GM18508 (cell line): ENCODE data around the gene NOSTRIN.
A peak's percentile ranks its signal among the peaks of the same experiment; 100 is the strongest.
"Not testable (repeated sequence)": the region's sequence is repeated elsewhere in the genome, so short reads cannot be mapped to it uniquely, and the experiment has no call there.

ENCODE experiments used
- ATAC-seq: cut with Tn5 transposase; IDR thresholded peaks from one replicate; pipeline ENCODE4 v1.9.1; 2021; ENCODE audit warnings: moderate number of reproducible peaks; ENCODE audit not compliant: insufficient read depth, unreplicated experiment

The NOSTRIN gene

DNA sequence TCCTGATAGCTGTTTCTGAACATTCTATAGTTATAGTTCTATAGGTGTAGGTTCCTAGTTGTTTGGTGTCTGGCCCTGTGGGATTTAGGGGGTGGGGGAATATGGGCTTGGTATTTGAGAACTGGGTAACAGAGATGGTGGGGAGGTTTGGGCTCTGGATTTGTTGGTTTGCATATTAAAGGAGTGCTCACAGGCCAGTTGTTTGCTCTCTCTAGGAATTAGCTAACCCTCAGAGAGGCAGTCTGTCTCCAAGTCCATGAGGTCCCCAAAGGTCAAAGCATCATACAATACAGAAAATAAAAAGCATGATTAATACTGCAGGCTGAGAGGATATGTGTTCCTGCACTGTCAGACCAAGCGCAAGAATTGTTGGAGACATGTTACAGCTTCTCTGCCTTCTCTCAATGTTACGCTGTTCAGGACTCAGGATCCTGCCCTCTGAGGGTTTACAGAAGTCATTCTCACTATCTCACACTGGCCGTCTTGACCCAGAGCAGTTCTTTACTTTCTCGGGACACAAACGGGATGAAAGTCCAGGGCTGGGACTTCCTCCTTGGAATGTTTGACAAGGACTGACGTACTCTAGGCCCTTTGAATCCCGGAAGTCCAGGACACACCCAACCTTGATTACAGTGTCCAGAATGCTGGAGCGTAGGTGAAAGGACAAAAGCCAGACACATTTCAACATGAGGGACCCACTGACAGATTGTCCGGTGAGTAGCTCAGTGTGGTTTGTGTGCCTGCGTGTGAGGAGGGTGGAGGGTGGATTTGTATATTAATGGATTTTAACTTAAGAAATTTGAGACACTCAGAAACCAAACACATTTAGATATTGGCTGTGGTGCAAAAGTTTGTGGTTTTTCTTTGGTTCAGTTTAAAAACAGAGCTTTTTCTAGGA lies at the start of gene NOSTRIN:
TSS of gene NOSTRIN (plus strand) at position 677 of the 898 bp plus-strand sequence. CDS start at position 687, 10 bp downstream.
- ATAC-seq: no peak

DNA sequence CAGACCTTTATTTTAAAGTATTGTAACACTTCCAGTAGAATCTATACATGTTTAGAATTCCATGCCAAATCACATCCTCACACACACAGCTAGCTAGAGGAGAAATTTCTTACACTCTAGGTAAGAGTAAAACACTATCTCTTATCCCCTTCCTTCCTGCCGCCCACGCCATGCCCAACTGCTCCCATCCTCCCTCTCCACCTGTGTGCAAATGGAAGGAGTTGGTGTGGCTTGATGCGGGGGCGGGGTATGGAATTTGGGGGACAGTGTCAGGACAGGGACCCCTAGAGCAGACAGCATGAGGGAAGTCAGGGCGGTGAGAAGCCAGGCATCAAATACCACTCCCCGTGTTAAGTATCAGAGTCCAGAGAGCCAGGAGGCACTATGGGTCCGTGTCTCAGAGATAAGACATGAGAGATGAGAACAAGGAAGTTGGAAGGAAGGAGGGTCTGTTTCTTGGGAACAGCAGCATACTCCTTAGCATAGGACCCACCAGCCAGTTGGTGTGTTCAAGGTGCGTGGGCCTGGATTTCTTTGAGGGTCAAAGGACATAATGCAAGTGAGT lies 48.6 kb upstream of the NOSTRIN start:
- no peak for ATAC-seq

DNA sequence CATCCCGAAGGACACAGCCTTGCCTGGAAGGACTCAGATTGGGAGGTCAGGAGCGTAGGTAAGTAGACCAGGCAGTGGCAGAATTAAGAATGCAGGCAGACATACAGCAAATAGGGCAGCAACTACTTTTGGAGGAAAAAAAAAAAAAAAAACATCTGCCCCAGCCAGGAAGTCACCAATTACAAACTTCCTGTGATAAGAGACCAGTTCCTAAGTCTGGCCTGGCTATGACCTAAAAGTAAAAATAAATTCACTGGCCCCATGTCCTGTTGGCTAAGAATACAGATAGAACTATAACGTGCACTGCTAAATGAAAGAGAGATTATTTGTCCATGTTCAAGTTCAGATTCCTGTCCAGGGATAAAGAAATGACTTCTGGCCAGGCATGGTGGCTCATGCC lies 45.2 kb upstream of the NOSTRIN start:
- no peak for ATAC-seq

GRCh38 chr2:168758970-168759820 lies 43.2 kb upstream of the NOSTRIN start:
- peak; percentile 78 for ATAC-seq

DNA sequence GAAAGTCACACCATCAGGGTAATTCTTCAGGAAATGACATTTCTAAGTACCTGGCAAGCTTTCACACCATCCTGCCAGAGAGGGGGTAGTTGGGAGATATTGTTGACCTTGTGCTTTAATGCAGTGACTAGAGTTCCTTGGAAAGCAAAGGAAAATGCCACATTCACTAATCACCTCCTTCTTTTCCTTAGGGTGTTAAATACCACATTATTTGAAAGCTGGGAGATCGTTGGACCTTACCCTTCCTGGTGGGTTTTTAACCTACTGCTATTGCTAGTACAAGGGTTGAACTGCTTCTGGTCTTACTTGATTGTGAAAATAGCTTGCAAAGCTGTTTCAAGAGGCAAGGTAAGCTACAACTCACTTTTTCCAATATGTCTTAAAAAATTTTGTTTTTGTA lies 37.0 kb upstream of the NOSTRIN start:
- ATAC-seq: no peak

DNA sequence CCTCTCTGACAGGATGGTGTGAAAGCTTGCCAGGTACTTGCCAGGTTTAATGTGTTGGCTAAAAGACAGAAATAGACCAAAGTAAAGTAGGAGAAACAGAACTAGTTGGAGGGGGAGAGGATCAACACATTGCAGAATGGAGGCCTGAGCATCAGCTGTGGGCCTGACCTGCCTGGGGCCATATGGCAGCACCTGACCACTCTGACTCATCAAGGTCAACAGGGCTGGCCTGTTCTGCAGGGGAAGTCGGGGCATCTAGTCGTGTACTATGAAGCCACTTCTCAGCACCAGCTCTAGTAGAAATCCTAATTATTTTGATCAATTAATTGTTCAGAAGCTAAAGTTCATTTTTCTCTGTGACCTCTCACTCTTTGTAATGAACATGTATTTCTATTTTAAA lies 35.8 kb upstream of the NOSTRIN start:
- ATAC-seq: no peak

DNA sequence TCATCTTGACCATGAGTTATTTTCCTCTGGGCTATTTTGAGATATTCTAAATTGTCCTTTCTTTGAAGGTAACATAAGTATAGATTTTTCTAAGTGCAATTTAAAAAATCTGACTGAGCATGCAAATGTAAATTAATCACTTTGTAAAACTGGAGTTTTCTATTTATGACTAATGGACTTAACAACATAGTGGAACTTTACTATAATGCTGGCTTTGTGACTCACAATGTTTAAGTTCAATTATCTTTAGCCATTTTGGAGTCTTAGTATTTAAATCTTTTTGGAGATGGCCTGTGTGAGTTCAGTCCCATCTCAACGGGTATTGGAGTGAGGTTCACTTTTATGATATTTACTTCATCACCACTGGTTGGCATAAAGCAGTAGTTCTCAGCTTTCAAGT lies 35.2 kb upstream of the NOSTRIN start:
- no peak for ATAC-seq

- ATAC-seq: not testable (repeated sequence)
Observed at GRCh38 chr2:168768357-168768756, 34.1 kb upstream of the NOSTRIN start.

DNA sequence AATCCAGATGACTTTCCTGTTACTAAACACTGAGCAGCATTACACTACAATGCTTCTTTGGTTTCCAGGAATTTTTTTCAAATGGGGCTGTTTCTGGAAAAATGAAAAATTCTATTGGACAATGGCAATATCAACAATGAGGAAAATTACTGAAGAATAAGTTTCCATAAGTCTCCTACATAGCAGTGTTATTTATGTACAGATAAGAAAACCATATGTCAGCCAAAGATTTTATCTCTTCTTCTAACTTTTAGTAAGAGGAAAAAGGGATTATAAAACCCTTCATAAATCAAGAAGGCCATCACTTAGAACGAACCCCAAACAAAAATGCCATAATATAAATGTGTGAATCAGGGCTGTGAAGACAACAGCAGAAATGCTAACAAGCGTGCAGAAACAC lies 31.6 kb upstream of the NOSTRIN start:
- ATAC-seq: no peak

- no peak for ATAC-seq
Observed at GRCh38 chr2:168772704-168773103, 29.7 kb upstream of the NOSTRIN start.

DNA sequence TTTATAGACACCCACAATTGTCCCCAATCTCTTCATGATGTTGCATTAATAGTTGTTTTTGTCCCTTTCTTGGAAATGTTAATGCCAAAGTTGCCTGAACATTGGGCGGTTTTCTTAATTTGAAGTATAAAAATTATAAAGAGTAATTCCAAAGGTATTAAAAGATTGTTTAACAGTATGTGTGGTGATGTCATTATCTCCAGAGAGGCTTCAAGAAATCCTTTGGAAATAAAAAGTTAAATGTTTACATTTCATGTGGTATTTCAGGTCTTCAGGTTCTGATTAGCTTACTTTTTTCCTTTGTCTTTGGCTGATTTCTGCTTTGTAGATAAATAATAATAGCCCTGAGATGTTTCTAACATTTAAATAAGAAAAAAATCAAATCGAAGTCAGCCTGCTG lies 29.3 kb upstream of the NOSTRIN start:
- no peak for ATAC-seq

GRCh38 chr2:168773719-168774521 lies 28.5 kb upstream of the NOSTRIN start:
- no peak for ATAC-seq

- no peak for ATAC-seq
Observed at GRCh38 chr2:168775837-168776236, 26.6 kb upstream of the NOSTRIN start.

- ATAC-seq: no peak
Observed at GRCh38 chr2:168780669-168781071, 21.8 kb upstream of the NOSTRIN start.

DNA sequence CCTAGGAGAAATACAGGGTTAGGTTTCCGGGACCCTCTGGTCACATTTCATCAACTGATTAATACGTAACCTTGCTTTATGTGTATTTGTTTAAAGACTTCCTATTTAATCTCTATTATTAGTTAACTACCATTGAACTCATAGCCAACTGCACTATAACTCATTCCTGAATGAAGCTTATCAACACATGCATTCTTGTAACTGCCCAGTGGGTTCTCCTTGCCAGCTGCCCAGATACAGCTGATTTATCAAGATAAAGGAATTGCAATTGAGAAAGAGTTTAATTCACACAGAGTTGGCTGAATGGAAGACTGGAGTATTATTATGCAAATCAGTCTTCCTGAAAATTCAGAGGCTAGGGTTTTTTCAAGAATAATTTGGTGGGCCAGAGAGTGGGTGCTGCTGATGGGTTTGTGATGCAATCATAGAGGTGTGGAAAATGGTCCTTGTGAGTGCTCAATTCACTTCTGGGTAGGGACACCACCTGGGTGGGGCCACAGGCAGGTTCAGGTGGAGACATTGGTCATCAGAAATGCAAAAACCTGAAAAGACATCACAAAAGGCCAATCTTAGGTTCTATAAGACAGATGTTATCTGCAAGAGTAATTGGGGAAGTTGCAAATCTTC lies 21.1 kb upstream of the NOSTRIN start:
- ATAC-seq: no peak

GRCh38 chr2:168782271-168782670 lies 20.2 kb upstream of the NOSTRIN start:
- ATAC-seq: no peak

GRCh38 chr2:168784993-168785392 lies 17.4 kb upstream of the NOSTRIN start:
- no peak for ATAC-seq

- ATAC-seq: no peak
Observed at GRCh38 chr2:168787098-168787781, 15.2 kb upstream of the NOSTRIN start.

DNA sequence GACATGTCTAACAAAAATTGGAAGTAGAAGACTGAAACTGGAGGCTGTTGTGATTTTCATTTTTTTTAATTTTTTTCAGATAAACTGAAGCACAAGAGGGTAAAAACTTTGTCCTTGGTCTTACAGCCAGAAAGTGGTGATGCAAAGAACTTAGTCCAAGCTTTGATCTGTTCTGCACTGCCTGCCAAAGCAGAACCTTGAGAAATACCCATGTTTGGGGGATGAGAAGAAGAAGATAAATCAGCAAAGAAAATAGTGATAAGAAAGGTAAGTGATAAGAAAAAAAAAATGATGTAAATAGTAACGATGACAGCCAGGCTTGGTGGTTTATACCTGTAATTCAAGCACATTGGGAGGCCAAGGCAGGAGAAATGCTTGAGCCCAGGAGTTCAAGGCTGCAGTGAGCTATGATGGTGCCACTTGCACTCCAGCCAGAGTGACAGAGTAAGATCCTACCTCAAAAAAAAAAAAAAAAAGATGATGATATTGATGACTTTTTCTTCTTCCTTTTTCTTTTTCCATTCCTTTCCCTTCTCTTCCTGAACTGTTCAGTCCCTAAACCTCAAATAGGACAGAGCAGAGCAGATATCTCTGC lies 14.6 kb upstream of the NOSTRIN start:
- ATAC-seq: no peak
